Breast epithelium (tissue), 3 donors: ENCODE results near the gene KLK4.

ENCODE experiments used
- POLR2A ChIP-seq: fragments of 450-650 bp; IDR thresholded peaks from one replicate; pipeline ENCODE4 v1.6.1; 2016; ENCODE audit warnings: antibody characterized with exemption, mild to moderate bottlenecking, moderate library complexity
- POLR2AphosphoS5 ChIP-seq, 3 donors: sonication (generic); formaldehyde crosslinking; IDR thresholded peaks; one replicate each; pipeline ENCODE4 v1.6.1; 2017; ENCODE audit warnings: antibody characterized with exemption in 3 of 3
- TF ChIP-seq, protein P1 (sequence below), 3 donors: fragments of 450-650 bp; IDR thresholded peaks; one replicate each; pipeline ENCODE4 v1.5.1; 2016 to 2017; ENCODE audit warnings: antibody characterized with exemption in 3 of 3, mild to moderate bottlenecking in 3 of 3, moderate library complexity in 3 of 3

DNA sequence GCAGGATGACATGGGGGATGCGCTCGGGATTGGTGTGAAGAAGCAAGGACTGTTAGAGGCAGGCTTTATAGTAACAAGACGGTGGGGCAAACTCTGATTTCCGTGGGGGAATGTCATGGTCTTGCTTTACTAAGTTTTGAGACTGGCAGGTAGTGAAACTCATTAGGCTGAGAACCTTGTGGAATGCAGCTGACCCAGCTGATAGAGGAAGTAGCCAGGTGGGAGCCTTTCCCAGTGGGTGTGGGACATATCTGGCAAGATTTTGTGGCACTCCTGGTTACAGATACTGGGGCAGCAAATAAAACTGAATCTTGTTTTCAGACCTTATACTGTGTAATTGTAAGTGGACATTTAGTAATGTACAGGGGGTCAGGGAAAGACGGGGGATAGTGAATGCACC, 31.0 kb downstream of the KLK4 start:
- TF ChIP-seq POLR2AphosphoS5 (IDR thresholded peaks at IDR 0.05): no peak
- TF ChIP-seq, protein P1, sequence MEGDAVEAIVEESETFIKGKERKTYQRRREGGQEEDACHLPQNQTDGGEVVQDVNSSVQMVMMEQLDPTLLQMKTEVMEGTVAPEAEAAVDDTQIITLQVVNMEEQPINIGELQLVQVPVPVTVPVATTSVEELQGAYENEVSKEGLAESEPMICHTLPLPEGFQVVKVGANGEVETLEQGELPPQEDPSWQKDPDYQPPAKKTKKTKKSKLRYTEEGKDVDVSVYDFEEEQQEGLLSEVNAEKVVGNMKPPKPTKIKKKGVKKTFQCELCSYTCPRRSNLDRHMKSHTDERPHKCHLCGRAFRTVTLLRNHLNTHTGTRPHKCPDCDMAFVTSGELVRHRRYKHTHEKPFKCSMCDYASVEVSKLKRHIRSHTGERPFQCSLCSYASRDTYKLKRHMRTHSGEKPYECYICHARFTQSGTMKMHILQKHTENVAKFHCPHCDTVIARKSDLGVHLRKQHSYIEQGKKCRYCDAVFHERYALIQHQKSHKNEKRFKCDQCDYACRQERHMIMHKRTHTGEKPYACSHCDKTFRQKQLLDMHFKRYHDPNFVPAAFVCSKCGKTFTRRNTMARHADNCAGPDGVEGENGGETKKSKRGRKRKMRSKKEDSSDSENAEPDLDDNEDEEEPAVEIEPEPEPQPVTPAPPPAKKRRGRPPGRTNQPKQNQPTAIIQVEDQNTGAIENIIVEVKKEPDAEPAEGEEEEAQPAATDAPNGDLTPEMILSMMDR (IDR thresholded peaks at IDR 0.05): no peak
- TF ChIP-seq POLR2A: no peak
